Measurements from ENCODE around the gene PRSS3.
A peak's percentile ranks its signal among the peaks of the same experiment; 100 is the strongest.
"Not testable (repeated sequence)": the region's sequence is repeated elsewhere in the genome, so short reads cannot be mapped to it uniquely, and the experiment has no call there.

The PRSS3 gene

DNA sequence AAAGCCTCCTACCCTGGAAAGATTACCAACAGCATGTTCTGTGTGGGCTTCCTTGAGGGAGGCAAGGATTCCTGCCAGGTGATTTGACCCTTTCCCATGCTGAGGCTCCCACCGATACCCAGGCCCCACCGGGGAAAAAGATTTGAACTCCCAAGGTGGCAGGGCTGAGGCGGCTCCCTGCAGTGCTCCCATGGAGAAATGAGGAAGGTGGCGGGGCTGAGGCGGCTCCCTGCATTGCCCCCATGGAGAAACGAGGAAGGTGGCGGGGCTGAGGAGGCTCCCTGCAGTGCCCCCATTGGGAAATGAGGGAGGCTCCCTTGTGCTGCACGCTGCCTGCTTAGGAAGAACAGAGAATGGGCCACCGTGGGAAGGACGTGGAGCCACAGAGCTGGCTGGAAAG lies 3.2 kb downstream of the PRSS3 start:
- DNase-seq (ENCODE audit: insufficient read length, low spot score) (no peak), FAIRE-seq (no peak)
- TF ChIP-seq POLR2A (IDR thresholded peaks at IDR 0.05; ENCODE audit: low read depth, low read length): no peak

DNA sequence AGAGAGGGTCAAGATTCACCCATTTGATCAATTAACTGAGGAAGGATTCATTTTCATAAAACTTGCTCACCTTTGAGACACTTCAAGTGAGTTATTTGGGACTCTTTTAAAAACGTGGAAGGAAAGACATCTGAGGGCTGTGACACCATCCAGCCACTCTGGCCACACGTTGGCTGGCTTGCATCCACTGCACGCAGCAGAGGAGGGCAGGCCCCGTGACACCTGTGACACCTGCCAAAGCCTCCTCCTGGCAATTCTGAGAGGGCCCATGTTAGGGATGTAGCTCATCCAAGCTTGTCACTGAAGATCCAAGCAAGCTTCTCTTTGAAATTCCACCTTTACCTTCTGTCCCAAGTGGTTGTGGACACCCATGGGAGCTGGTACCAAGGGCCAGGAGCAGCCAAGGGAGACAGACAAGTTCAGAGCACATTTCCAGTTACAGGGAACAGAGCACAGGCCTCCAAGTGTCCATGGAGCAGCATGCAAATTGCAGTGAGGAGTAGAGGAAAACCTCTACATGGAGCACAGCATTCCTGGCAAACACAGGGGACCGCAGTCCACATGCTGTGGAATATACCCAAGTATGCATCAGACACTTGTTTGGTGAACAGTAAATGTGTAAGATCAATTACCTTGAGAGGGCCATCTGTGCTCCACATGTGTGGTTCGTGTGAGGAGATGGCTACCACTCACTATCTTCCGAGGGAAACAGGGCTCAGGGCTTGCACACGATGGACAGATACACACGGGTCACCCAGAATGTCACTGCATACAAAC lies 4.8 kb downstream of the PRSS3 start:
- FAIRE-seq (no peak), DNase-seq (ENCODE audit: insufficient read length, low spot score) (no peak)
- TF ChIP-seq POLR2A (IDR thresholded peaks at IDR 0.05; ENCODE audit: low read depth, low read length): no peak

DNA sequence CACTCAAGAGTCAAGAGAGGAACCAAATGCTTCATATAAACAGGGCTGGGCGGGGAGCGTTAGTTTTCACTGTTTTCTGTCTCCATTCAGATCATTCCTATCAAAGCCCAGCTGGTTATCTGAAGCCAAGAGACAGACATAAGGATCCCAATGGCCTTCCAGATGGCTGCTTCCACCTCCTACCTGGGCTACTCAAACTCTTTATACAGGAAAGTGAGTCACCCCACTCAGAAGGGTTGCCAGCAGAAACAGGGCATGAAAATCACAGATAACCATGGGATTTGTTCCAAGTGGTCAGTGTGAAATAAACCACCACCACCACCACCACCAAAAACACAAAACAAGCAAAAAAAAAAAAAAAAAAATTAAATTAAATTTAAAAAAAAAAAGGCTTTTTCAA lies 5.5 kb downstream of the PRSS3 start:
- DNase-seq (ENCODE audit: insufficient read length, low spot score): no peak
- TF ChIP-seq POLR2A (IDR thresholded peaks at IDR 0.05; ENCODE audit: low read depth, low read length): no peak
- no peak for FAIRE-seq

DNA sequence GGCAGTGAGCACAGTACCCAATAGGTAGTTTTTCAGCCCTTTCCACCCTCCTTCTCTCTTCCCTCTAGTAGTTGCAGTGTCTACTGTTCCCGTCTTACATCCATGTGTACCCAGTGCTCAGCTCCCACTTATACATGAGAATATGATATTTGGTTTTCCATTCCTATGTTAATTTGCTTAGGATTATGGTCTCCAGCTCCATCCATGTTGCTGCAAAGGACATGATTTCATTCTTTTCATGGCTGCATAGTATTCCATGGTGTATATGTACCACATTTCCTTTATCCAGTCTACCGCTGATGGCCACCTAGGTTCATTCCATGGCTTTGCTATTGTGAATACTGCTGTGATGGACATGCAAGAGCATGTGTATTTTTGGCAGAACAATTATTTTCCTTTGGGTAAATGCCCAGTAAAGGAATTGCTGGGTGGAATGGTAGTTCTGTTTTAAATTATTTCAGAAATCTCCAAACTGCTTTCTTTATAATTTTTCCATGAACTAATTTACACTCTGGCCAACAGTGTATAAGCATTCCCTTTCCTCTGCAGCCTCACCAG lies 6.7 kb downstream of the PRSS3 start:
- not testable (repeated sequence) for FAIRE-seq; DNase-seq (ENCODE audit: insufficient read length, low spot score)

DNA sequence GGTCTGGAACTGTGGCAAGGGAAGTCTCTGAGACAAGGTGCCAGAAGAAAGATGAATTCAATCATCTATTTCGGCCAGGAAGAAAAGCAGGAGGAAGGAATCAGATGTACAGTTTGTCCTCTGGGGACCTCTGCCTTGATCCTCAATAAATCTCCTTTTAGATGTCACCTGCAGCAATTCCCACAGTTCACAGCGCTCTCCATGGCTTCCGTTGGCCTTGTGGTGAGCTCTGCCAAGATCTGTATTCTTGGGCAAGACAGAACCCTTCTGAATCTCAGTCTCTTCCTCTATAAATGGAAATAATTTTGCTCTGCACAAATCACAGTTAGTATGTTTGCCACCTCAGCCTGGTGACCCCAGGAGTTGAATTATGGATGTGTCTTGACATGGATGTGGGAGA lies 8.8 kb downstream of the PRSS3 start:
- not testable (repeated sequence) for FAIRE-seq

DNA sequence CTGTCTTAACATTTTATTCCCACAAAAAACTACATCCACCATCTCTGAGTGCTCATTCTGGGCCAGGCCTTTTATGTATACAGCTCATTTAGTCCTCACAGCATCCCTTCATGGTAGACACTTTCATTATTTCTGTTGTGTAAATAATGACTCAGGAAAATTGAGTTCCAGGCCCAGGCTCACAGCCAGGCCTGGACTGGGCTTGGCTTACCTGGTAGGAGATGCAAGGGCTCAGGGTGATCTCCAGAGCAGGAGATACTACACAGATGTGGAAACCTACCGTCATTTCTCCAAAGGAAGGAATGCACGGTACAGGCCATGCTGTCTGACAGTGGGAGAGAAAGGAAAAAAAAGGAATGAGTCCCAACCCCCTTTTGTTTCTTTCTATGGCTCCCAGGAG lies 11.8 kb downstream of the PRSS3 start:
- DNase-seq (ENCODE audit: insufficient read length, low spot score); FAIRE-seq: not testable (repeated sequence)

More for the DNA sequence above, 8.8 kb downstream of the PRSS3 start:
- not testable (repeated sequence) for DNase-seq (ENCODE audit: insufficient read length, low spot score)

DNA sequence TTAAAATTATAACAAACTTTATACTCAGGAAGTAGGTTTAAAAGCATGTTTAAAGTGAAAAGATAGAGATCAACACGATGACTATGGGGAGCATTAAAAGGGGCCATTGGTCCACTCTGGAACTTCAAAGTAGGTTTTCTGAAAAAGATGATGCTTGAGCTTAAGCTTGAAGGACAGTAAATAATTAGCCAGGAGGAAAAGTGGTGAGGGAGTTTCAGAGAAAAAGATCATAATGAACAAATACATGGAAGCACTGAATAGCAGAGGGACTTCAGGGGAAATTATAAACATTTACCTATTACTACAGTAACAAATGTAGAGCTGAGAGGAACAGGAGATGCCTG lies 13.6 kb downstream of the PRSS3 start:
- DNase-seq (ENCODE audit: insufficient read length, low spot score); FAIRE-seq: not testable (repeated sequence)

DNA sequence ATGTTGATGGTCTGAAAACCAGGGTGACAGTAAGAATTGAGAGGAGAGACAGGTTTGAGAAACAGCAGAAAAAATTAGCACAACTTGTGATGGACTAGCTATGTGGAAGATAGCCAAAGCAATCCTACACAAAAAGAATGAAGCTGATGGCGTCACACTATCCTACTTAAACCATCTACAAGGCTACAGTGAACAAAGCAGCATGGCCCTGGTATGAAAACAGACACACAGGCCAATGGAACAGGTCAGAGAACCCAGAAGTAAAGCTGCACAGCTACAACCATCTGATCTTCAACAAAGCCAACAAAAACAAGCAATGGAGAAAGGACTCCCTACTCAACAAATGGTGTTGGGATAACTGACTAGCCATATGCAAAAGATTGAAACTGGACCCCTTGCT lies 14.1 kb downstream of the PRSS3 start:
- DNase-seq (ENCODE audit: insufficient read length, low spot score) (no peak), FAIRE-seq (no peak)
- TF ChIP-seq POLR2A (IDR thresholded peaks at IDR 0.05; ENCODE audit: low read depth, low read length): no peak

DNA sequence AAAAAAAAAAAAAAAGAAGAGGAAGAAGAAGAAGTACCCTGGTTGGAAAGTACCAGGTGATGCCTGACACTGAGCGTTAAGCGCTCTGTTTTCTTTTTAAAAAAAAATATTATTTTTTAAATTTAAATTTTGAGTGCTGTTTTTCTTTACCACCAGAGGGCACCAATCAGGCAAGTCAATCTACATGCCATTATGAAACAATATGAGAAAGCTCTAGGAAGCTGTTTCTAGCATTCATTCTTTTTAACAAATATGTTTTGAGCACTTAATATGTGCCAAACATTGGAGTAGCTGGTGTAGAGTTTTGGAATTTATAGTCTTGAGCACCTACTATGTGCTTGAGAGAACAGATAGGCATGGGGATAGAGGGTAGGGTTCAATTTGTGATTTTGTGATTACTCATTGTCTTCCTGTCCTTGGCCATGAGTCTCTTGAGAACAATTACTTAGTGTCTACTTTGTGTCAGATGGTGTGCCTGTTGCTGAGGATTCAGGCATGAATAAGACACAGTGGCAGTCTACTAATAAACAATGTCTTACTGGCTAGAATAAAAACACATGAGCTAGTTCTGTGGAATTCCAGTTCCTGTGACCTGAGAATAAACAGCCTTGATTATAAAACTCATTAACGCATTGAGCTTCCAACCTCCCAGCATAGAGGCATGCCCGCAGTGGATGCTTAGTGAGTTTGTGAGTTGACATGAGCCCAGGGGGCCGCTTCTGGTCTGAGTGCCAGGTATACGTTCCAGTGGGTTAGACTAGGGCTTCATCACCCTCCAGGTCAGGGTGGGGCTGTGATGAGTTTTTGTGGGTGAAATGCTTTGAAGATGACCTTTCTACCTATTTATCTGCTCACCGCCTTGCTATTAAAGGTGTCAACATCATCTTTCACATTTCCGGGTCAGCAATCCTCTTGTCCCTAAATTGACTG lies 18.6 kb downstream of the PRSS3 start:
- FAIRE-seq (peak; percentile 92), DNase-seq (ENCODE audit: insufficient read length, low spot score) (peak; percentile 62)
- no peak for TF ChIP-seq POLR2A (IDR thresholded peaks at IDR 0.05; ENCODE audit: low read depth, low read length)

DNA sequence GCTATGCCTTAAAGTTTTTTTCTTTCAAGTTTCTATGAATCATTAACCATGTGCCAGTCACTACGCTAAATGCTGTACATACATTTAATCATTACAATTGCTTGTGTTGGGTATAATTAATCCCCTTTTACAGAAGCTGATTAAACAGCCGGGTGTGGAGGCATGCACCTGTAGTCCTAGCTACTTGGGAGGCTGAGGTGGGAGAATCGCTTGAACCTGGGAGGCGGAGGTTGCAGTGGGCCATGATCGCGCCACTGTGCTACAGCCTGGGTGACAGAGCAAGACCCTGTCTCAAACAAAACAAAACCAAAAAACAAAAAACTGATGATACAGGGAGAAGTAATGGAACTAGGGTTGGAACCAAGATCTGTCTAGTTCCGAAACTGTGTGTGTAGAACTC lies 20.4 kb downstream of the PRSS3 start:
- FAIRE-seq (no peak), DNase-seq (ENCODE audit: insufficient read length, low spot score) (no peak)
- no peak for TF ChIP-seq POLR2A (IDR thresholded peaks at IDR 0.05; ENCODE audit: low read depth, low read length)

DNA sequence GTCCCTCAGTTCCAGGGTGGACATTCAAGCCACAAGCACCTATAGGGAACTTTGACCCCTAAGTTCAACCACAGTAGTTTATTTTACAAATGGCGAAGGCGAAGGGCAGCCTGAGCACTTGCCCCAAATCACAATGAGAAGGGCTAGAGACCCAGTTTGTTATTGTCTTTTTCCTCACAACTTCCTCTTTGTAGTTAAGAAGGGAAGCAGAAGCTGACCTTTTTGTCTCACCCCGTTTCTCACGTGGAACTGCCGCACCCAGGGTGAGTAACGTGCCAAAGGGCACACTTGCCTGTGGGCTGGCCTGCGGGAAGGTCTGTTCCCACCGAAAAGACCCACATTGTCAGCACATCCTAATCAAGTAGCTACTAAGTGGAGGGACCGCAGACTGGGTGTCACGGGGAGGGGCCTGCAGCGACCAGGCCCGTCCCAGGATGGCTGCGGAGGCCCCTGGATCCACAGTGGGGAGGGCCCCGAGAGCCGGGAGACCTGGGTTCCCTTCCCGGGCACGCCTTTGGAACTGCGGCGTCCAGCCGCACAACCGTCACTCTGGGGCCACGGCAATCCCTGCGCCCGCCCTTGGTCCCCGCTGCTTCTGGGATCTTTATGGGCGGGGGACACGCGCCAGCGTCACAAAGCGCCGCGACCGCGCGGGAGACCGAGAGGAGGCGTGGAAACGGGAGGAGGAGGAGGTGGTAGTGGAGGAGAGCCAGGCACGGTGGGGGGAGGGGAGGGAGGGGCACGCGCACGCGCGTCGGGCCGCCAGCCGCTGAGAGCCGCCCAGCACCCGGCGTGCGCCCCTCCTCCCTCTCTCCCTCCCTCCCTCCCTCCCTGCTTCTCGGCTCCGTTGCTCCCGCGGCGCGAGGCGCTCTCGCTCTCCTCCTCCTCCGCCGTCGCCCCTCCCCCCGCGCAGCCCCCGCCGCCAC lies 21.2 kb downstream of the PRSS3 start, which contains the start of gene UBE2R2:
Gene UBE2R2 (plus strand): TSS at position 834 of the 926 bp plus-strand sequence. CDS start 598 bp downstream, outside the sequence.
- FAIRE-seq: peak; percentile 45

DNA sequence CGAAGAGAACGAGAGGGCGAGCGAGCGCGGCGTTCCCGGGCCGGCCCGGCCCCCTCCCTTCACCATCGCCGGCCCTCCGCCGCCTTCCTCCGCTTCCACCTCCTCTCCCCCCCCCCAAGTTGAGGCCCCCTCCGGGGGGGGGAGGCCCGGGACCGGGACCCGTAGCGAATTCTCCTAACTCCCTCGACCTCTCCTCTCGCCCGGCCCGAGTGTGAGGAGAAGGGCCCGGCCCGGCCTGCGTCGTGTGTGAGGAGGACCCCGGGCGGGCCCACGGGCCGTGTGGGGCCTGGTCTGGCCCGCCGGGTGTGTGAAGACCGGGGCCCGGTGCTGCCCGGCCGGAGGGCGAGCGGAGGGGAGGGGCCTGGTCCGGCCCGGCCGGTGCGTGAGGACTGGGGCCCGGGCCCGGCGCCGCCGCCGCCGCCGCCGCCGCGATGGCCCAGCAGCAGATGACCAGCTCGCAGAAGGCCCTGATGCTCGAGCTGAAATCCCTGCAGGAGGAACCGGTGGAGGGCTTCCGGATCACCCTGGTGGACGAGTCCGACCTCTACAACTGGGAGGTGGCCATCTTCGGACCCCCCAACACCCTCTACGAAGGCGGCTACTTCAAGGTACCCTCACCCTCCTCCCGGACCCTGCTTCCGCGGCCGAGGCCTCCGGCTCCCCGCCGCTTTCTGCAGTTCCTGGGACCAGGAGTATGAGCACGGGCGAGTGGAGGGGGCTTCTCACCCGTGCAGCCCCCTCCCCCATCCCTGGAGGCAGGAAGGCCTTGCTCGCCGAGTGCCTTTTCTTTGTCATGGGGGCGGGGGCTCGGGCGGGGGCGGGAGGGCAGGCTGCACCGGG lies 22.2 kb downstream of the PRSS3 start:
- DNase-seq (ENCODE audit: insufficient read length, low spot score) (peak; percentile 35), FAIRE-seq (no peak)
- TF ChIP-seq POLR2A (IDR thresholded peaks at IDR 0.05; ENCODE audit: low read depth, low read length): no peak

More for the DNA sequence above, 21.2 kb downstream of the PRSS3 start, which contains the start of gene UBE2R2:
- peak; percentile 71 for DNase-seq (ENCODE audit: insufficient read length, low spot score)
- TF ChIP-seq POLR2A (IDR thresholded peaks at IDR 0.05; ENCODE audit: low read depth, low read length): peak; percentile 23; the same call in 1 of the 2 replicates

Data from H54 (cell line).